NCI-H2029 (cell line): ENCODE data around the gene KRT5.

Source experiments
- DNase-seq: peaks from one replicate; lab custom pipeline; 2025; lab: John Stamatoyannopoulos, UW

KRT5 gene

GRCh38 chr12:52519826-52520662, at the start of gene KRT5:
Gene KRT5, minus strand, starts transcription at chr12:52520394. Its CDS starts 98 bp downstream, at chr12:52520296.
- DNase-seq = no peak

GRCh38 chr12:52568111-52568510, 47.9 kb upstream of the KRT5 start:
- DNase-seq = peak; percentile 4

GRCh38 chr12:52566847-52567291, 46.7 kb upstream of the KRT5 start:
- DNase-seq = no peak

- peak; percentile 39 for DNase-seq
Measured at GRCh38 chr12:52564582-52564981, 44.4 kb upstream of the KRT5 start.

- DNase-seq = peak; percentile 33
Measured at GRCh38 chr12:52561880-52562449, 41.8 kb upstream of the KRT5 start.

GRCh38 chr12:52559979-52560378, 39.8 kb upstream of the KRT5 start:
- DNase-seq = no peak

GRCh38 chr12:52558781-52559445, 38.7 kb upstream of the KRT5 start:
- DNase-seq = peak; percentile 37

GRCh38 chr12:52557476-52557875, 37.3 kb upstream of the KRT5 start:
- no peak for DNase-seq

- DNase-seq = no peak
Measured at GRCh38 chr12:52555577-52555976, 35.4 kb upstream of the KRT5 start.

GRCh38 chr12:52552681-52553195, 32.5 kb upstream of the KRT5 start, which contains the start of gene KRT71:
Gene KRT71, minus strand, starts transcription at chr12:52553145. Its CDS starts 68 bp downstream, at chr12:52553077.
- DNase-seq = no peak

GRCh38 chr12:52552055-52552454, 31.9 kb upstream of the KRT5 start:
- no peak for DNase-seq

- no peak for DNase-seq
Measured at GRCh38 chr12:52551216-52551865, 31.1 kb upstream of the KRT5 start.

- DNase-seq = no peak
Measured at GRCh38 chr12:52546126-52546525, 25.9 kb upstream of the KRT5 start.

GRCh38 chr12:52543985-52544883, 24.0 kb upstream of the KRT5 start:
- no peak for DNase-seq

GRCh38 chr12:52542785-52543318, 22.7 kb upstream of the KRT5 start:
- no peak for DNase-seq

GRCh38 chr12:52542157-52542556, 22.0 kb upstream of the KRT5 start:
- DNase-seq = no peak

GRCh38 chr12:52541709-52542108, 21.5 kb upstream of the KRT5 start:
- no peak for DNase-seq

- no peak for DNase-seq
Measured at GRCh38 chr12:52540531-52540930, 20.3 kb upstream of the KRT5 start.

- no peak for DNase-seq
Measured at GRCh38 chr12:52539821-52540173, 19.6 kb upstream of the KRT5 start.

- peak; percentile 80 for DNase-seq
Measured at GRCh38 chr12:52539083-52539820, 19.1 kb upstream of the KRT5 start.
